ENCODE measurements around the gene TIE1.

Gene TIE1

GRCh38 chr1:43273708-43274107 is 27.1 kb upstream of the TIE1 start:
- ATAC-seq: no peak
- TF ChIP-seq ZC3H10 (CRISPR knock-in tag; IDR thresholded peaks at IDR 0.05) (no peak), ZFP3 (CRISPR knock-in tag; IDR thresholded peaks at IDR 0.05) (no peak), RARB (CRISPR knock-in tag; IDR thresholded peaks at IDR 0.05) (no peak), POU6F1 (CRISPR knock-in tag; IDR thresholded peaks at IDR 0.05; ENCODE audit: borderline replicate concordance, low read depth) (no peak), ZFP30 (CRISPR knock-in tag; IDR thresholded peaks at IDR 0.05) (no peak), SNAI2 (CRISPR knock-in tag; IDR thresholded peaks at IDR 0.05) (no peak), ARNTL (CRISPR knock-in tag; IDR thresholded peaks at IDR 0.05; ENCODE audit: borderline replicate concordance, low read depth) (no peak), GLIS3 (CRISPR knock-in tag; IDR thresholded peaks at IDR 0.05) (no peak), TSHZ2 (CRISPR knock-in tag; IDR thresholded peaks at IDR 0.05) (no peak)
- TF ChIP-seq, protein P1, sequence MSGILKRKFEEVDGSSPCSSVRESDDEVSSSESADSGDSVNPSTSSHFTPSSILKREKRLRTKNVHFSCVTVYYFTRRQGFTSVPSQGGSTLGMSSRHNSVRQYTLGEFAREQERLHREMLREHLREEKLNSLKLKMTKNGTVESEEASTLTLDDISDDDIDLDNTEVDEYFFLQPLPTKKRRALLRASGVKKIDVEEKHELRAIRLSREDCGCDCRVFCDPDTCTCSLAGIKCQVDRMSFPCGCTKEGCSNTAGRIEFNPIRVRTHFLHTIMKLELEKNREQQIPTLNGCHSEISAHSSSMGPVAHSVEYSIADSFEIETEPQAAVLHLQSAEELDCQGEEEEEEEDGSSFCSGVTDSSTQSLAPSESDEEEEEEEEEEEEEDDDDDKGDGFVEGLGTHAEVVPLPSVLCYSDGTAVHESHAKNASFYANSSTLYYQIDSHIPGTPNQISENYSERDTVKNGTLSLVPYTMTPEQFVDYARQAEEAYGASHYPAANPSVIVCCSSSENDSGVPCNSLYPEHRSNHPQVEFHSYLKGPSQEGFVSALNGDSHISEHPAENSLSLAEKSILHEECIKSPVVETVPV (CRISPR knock-in tag; IDR thresholded peaks at IDR 0.05): no peak
- TF ChIP-seq, protein P2, sequence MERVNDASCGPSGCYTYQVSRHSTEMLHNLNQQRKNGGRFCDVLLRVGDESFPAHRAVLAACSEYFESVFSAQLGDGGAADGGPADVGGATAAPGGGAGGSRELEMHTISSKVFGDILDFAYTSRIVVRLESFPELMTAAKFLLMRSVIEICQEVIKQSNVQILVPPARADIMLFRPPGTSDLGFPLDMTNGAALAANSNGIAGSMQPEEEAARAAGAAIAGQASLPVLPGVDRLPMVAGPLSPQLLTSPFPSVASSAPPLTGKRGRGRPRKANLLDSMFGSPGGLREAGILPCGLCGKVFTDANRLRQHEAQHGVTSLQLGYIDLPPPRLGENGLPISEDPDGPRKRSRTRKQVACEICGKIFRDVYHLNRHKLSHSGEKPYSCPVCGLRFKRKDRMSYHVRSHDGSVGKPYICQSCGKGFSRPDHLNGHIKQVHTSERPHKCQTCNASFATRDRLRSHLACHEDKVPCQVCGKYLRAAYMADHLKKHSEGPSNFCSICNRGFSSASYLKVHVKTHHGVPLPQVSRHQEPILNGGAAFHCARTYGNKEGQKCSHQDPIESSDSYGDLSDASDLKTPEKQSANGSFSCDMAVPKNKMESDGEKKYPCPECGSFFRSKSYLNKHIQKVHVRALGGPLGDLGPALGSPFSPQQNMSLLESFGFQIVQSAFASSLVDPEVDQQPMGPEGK (CRISPR knock-in tag; IDR thresholded peaks at IDR 0.05; ENCODE audit: borderline replicate concordance): no peak

GRCh38 chr1:43274125-43274803 is 26.5 kb upstream of the TIE1 start:
- TF ChIP-seq TOX (CRISPR knock-in tag; IDR thresholded peaks at IDR 0.05; ENCODE audit: borderline replicate concordance) (no peak), RARB (CRISPR knock-in tag; IDR thresholded peaks at IDR 0.05) (no peak), TSHZ2 (CRISPR knock-in tag; IDR thresholded peaks at IDR 0.05) (no peak), ZNF70 (CRISPR knock-in tag; IDR thresholded peaks at IDR 0.05) (no peak), ARNTL (CRISPR knock-in tag; IDR thresholded peaks at IDR 0.05; ENCODE audit: borderline replicate concordance, low read depth) (no peak), ZNF8 (CRISPR knock-in tag; IDR thresholded peaks at IDR 0.05) (no peak), ISL1 (CRISPR knock-in tag; IDR thresholded peaks at IDR 0.05) (no peak), SNAI2 (CRISPR knock-in tag; IDR thresholded peaks at IDR 0.05) (no peak), BACH2 (CRISPR knock-in tag; IDR thresholded peaks at IDR 0.05; ENCODE audit: borderline replicate concordance) (no peak), POU6F1 (CRISPR knock-in tag; IDR thresholded peaks at IDR 0.05; ENCODE audit: borderline replicate concordance, low read depth) (no peak), CSDC2 (CRISPR knock-in tag; IDR thresholded peaks at IDR 0.05) (no peak), ZFP30 (CRISPR knock-in tag; IDR thresholded peaks at IDR 0.05) (no peak), OSR1 (CRISPR knock-in tag; IDR thresholded peaks at IDR 0.05) (no peak)
- TF ChIP-seq, protein P2 (CRISPR knock-in tag; IDR thresholded peaks at IDR 0.05; ENCODE audit: borderline replicate concordance): no peak
- TF ChIP-seq, protein P1 (CRISPR knock-in tag; IDR thresholded peaks at IDR 0.05): no peak
- TF ChIP-seq, protein P3, sequence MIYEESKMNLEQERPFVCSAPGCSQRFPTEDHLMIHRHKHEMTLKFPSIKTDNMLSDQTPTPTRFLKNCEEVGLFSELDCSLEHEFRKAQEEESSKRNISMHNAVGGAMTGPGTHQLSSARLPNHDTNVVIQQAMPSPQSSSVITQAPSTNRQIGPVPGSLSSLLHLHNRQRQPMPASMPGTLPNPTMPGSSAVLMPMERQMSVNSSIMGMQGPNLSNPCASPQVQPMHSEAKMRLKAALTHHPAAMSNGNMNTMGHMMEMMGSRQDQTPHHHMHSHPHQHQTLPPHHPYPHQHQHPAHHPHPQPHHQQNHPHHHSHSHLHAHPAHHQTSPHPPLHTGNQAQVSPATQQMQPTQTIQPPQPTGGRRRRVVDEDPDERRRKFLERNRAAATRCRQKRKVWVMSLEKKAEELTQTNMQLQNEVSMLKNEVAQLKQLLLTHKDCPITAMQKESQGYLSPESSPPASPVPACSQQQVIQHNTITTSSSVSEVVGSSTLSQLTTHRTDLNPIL (CRISPR knock-in tag; IDR thresholded peaks at IDR 0.05; ENCODE audit: low read depth): no peak
- no peak for ATAC-seq

All from SK-N-SH treated with all-trans-retinoic acid at 6 μM for 48 hours (cell line).